OCI-LY3 (cell line): Measurements from ENCODE around the gene ACY1.

Source experiments
- H2AFZ ChIP-seq: fragments of 200-600, 300-600 bp; shearing (Covaris generic); 2 replicates; pipeline ENCODE4 v1.6.0; 2014; ENCODE audit warnings: antibody characterized with exemption, low read depth, low read length
- H3K27ac ChIP-seq: fragments of 200-600, 300-600 bp; sonication (generic); 2 replicates; pipeline ENCODE4 v1.5.1; 2014; ENCODE audit warnings: mild to moderate bottlenecking, low read length, moderate library complexity, mixed read lengths
- H3K27me3 ChIP-seq: fragments of 200-600, 300-600 bp; sonication (generic); 2 replicates; pipeline ENCODE4 v1.6.1; 2014; ENCODE audit warnings: low read depth, low read length, mixed read lengths
- H3K36me3 ChIP-seq: fragments of 200-600, 300-600 bp; sonication (generic); replicated peaks from 2 replicates; pipeline ENCODE3; 2014; ENCODE audit warnings: low read depth, low read length, mixed read lengths
- H3K4me1 ChIP-seq: fragments of 300-600, 200-600 bp; sonication (generic); 2 replicates; pipeline ENCODE4 v1.6.1; 2014; ENCODE audit warnings: low read length, mixed read lengths
- H3K4me2 ChIP-seq: fragments of 200-600, 300-600 bp; sonication (generic); 2 replicates; pipeline ENCODE4 v1.6.1; 2014; ENCODE audit warnings: low read length, mixed read lengths
- H3K4me3 ChIP-seq: fragments of 300-600, 200-600 bp; sonication (generic); 2 replicates; pipeline ENCODE4 v1.5.1; 2014; ENCODE audit warnings: antibody characterized with exemption, mild to moderate bottlenecking, low read length, moderate library complexity
- H3K79me2 ChIP-seq: fragments of 300-600, 200-600 bp; shearing (Covaris generic); 2 replicates; pipeline ENCODE4 v1.6.1; 2014; ENCODE audit warnings: mild to moderate bottlenecking, low read length, mixed read lengths
- H3K9ac ChIP-seq: fragments of 300-600, 200-600 bp; shearing (Covaris generic); 2 replicates; pipeline ENCODE4 v1.6.0; 2014; ENCODE audit warnings: mild to moderate bottlenecking, low read length, moderate library complexity
- H3K9me3 ChIP-seq: fragments of 200-600, 300-600 bp; shearing (Covaris generic); 2 replicates; pipeline ENCODE4 v1.6.1; 2014; ENCODE audit warnings: low read length, mixed read lengths; ENCODE audit not compliant: insufficient read depth
- H4K20me1 ChIP-seq: fragments of 200-600, 300-600 bp; sonication (generic); 2 replicates; pipeline ENCODE4 v1.6.1; 2016; ENCODE audit warnings: low read length, mixed read lengths; ENCODE audit not compliant: insufficient read depth
- CTCF ChIP-seq: fragments of 200-600, 300-600 bp; sonication (generic); IDR thresholded peaks from 2 replicates; pipeline ENCODE4 v1.5.1; 2014; ENCODE audit warnings: antibody characterized with exemption, low read length, low read depth
- EZH2phosphoT487 ChIP-seq: fragments of 200-600 bp; shearing (Covaris generic); IDR thresholded peaks from 2 replicates; pipeline ENCODE4 v1.6.1; 2018; ENCODE audit warnings: antibody characterized with exemption, mixed run types, low read depth

ACY1 gene

GRCh38 chr3:51959651-51960050 lies 23.7 kb upstream of the ACY1 start:
- TF ChIP-seq EZH2phosphoT487 (no peak), CTCF (no peak)
- H3K4me1 ChIP-seq: no peaks in the 10 kb centered on the region
- H3K4me2 ChIP-seq: no peak overlapping the region
- H3K79me2 ChIP-seq: no peaks in the 10 kb centered on the region
- H3K9me3 ChIP-seq: no peaks in the 10 kb centered on the region
- no peak overlapping the region for H2AFZ ChIP-seq
- no peaks in the 10 kb centered on the region for H3K36me3 ChIP-seq
- H3K27ac ChIP-seq: no peak overlapping the region
- no peak overlapping the region for H3K9ac ChIP-seq
- H3K4me3 ChIP-seq: no peak overlapping the region
- no peaks in the 10 kb centered on the region for H4K20me1 ChIP-seq
- no peaks in the 10 kb centered on the region for H3K27me3 ChIP-seq

DNA sequence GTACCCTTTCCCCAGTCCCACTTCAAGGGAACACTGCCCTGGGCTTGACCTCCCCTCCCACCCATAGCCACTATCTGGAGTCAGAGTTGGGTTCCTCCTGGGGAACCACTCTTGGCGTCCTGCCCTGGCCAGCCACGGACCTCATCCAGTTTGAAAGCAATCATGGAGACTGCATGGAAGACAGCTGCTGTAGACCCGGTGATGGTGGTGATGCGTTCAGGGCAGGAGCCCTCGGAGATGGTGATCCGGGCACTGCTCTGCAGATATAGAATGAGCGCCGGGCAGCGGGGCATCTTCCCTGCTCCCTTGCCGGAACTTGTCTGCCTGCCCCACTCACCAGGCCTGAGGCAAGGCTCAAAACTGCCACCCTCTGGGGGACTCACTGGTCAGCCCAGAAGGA lies 22.9 kb upstream of the ACY1 start:
- H3K36me3 ChIP-seq: no peaks in the 10 kb centered on the region
- no peaks in the 10 kb centered on the region for H3K4me1 ChIP-seq
- H4K20me1 ChIP-seq: no peaks in the 10 kb centered on the region
- no peak overlapping the region for H2AFZ ChIP-seq
- H3K27ac ChIP-seq: no peak overlapping the region
- no peaks in the 10 kb centered on the region for H3K9me3 ChIP-seq
- TF ChIP-seq CTCF: no peak
- no peak for TF ChIP-seq EZH2phosphoT487
- H3K4me3 ChIP-seq: no peak overlapping the region
- no peaks in the 10 kb centered on the region for H3K27me3 ChIP-seq
- no peak overlapping the region for H3K4me2 ChIP-seq
- H3K79me2 ChIP-seq: no peaks in the 10 kb centered on the region
- H3K9ac ChIP-seq: no peak overlapping the region

GRCh38 chr3:51961011-51961410 lies 22.3 kb upstream of the ACY1 start:
- Histone ChIP-seq H4K20me1 (no peaks in the 10 kb centered on the region), H3K9me3 (no peaks in the 10 kb centered on the region), H3K4me1 (no peaks in the 10 kb centered on the region), H3K79me2 (no peaks in the 10 kb centered on the region), H3K4me3 (no peak overlapping the region), H3K36me3 (no peaks in the 10 kb centered on the region), H3K27ac (no peak overlapping the region), H3K4me2 (no peak overlapping the region), H2AFZ (no peak overlapping the region), H3K27me3 (no peaks in the 10 kb centered on the region), H3K9ac (no peak overlapping the region)
- TF ChIP-seq CTCF (no peak), EZH2phosphoT487 (no peak)

GRCh38 chr3:51961602-51962569 lies 21.4 kb upstream of the ACY1 start:
- no peak overlapping the region for H3K4me2 ChIP-seq
- no peak overlapping the region for H3K4me3 ChIP-seq
- H4K20me1 ChIP-seq: no peaks in the 10 kb centered on the region
- no peaks in the 10 kb centered on the region for H3K27me3 ChIP-seq
- TF ChIP-seq CTCF: no peak
- no peaks in the 10 kb centered on the region for H3K79me2 ChIP-seq
- no peak overlapping the region for H3K27ac ChIP-seq
- peaks cover 7% of the 10 kb centered on the region for H3K4me1 ChIP-seq
- no peak overlapping the region for H2AFZ ChIP-seq
- no peaks in the 10 kb centered on the region for H3K9me3 ChIP-seq
- H3K36me3 ChIP-seq: no peaks in the 10 kb centered on the region
- H3K9ac ChIP-seq: no peak overlapping the region
